ENCODE data around the gene RPS15. TPM values are rescaled to one million over a fixed set of nuclear protein-coding genes. Genes with fewer than 3 reads are reported as not detected.

The RPS15 gene
- total and polyA plus RNA-seq, 2 of the 13 experiments (the other 11 are each of a cell fraction or from before 2014, with no cell fraction given) = 695 to 1,411 TPM

DNA sequence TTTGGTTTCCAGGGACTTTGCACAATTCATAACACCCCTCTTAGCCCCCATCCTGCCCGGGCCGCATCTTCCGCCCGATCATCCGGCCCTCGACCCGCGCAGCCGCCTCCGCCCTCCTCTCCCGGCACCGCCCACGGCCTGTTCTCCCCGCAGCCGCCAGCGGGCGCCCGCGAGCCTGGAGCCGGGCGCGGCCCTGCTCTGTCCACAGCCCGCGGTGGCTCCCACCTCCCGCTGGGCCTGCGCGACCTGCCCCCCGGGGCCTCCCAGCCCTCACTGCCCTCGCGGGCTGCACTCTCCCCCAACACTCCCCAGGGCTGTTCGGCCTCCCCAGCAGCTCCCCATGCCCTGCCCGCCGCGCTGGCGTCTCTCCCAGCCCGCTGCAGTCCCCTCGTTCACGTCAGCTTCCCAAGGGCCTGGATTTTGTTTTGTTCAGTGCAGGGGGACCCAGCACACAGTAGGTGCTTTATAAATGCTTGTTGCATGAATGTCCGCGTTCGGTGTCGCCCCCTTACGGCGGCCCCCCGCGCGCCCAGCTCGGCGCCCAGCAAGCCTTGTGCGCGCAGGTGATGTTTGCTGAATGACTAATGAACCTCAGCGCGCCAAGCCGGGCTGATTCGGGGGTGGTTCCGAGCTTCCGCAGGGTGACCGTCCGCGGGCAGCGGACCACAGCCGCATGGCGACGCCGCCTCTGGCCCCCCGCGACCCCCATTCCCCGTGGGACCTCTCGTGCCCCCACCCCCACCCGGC lies 7.2 kb downstream of the RPS15 start (continued):
- TF ChIP-seq, protein P1, sequence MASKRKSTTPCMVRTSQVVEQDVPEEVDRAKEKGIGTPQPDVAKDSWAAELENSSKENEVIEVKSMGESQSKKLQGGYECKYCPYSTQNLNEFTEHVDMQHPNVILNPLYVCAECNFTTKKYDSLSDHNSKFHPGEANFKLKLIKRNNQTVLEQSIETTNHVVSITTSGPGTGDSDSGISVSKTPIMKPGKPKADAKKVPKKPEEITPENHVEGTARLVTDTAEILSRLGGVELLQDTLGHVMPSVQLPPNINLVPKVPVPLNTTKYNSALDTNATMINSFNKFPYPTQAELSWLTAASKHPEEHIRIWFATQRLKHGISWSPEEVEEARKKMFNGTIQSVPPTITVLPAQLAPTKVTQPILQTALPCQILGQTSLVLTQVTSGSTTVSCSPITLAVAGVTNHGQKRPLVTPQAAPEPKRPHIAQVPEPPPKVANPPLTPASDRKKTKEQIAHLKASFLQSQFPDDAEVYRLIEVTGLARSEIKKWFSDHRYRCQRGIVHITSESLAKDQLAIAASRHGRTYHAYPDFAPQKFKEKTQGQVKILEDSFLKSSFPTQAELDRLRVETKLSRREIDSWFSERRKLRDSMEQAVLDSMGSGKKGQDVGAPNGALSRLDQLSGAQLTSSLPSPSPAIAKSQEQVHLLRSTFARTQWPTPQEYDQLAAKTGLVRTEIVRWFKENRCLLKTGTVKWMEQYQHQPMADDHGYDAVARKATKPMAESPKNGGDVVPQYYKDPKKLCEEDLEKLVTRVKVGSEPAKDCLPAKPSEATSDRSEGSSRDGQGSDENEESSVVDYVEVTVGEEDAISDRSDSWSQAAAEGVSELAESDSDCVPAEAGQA (IDR thresholded peaks at IDR 0.05; ENCODE audit: low read depth) = no peak
- TF ChIP-seq, protein P1 (CRISPR knock-in tag; IDR thresholded peaks at IDR 0.05; ENCODE audit: borderline replicate concordance) = no peak
- TF ChIP-seq, protein P2, sequence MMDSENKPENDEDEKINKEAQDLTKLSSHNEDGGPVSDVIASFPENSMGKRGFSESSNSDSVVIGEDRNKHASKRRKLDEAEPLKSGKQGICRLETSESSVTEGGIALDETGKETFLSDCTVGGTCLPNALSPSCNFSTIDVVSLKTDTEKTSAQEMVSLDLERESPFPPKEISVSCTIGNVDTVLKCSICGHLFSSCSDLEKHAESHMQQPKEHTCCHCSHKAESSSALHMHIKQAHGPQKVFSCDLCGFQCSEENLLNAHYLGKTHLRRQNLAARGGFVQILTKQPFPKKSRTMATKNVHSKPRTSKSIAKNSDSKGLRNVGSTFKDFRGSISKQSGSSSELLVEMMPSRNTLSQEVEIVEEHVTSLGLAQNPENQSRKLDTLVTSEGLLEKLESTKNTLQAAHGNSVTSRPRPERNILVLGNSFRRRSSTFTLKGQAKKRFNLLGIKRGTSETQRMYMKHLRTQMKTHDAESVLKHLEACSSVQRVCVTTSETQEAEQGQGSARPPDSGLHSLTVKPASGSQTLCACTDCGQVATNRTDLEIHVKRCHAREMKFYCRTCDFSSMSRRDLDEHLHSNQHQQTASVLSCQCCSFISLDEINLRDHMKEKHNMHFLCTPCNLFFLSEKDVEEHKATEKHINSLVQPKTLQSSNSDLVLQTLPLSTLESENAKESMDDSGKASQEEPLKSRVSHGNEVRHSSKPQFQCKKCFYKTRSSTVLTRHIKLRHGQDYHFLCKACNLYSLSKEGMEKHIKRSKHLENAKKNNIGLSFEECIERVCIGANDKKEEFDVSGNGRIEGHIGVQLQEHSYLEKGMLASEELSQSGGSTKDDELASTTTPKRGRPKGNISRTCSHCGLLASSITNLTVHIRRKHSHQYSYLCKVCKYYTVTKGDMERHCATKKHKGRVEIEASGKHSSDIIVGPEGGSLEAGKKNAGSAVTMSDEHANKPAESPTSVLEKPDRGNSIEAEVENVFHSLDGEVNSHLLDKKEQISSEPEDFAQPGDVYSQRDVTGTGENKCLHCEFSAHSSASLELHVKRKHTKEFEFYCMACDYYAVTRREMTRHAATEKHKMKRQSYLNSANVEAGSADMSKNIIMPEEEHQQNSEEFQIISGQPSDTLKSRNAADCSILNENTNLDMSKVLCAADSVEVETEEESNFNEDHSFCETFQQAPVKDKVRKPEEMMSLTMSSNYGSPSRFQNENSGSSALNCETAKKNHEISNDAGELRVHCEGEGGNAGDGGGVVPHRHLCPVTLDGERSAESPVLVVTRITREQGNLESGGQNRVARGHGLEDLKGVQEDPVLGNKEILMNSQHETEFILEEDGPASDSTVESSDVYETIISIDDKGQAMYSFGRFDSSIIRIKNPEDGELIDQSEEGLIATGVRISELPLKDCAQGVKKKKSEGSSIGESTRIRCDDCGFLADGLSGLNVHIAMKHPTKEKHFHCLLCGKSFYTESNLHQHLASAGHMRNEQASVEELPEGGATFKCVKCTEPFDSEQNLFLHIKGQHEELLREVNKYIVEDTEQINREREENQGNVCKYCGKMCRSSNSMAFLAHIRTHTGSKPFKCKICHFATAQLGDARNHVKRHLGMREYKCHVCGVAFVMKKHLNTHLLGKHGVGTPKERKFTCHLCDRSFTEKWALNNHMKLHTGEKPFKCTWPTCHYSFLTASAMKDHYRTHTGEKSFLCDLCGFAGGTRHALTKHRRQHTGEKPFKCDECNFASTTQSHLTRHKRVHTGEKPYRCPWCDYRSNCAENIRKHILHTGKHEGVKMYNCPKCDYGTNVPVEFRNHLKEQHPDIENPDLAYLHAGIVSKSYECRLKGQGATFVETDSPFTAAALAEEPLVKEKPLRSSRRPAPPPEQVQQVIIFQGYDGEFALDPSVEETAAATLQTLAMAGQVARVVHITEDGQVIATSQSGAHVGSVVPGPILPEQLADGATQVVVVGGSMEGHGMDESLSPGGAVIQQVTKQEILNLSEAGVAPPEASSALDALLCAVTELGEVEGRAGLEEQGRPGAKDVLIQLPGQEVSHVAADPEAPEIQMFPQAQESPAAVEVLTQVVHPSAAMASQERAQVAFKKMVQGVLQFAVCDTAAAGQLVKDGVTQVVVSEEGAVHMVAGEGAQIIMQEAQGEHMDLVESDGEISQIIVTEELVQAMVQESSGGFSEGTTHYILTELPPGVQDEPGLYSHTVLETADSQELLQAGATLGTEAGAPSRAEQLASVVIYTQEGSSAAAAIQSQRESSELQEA (CRISPR knock-in tag; IDR thresholded peaks at IDR 0.05; ENCODE audit: not compliant biosample characterization) = no peak
- TF ChIP-seq, protein P3, sequence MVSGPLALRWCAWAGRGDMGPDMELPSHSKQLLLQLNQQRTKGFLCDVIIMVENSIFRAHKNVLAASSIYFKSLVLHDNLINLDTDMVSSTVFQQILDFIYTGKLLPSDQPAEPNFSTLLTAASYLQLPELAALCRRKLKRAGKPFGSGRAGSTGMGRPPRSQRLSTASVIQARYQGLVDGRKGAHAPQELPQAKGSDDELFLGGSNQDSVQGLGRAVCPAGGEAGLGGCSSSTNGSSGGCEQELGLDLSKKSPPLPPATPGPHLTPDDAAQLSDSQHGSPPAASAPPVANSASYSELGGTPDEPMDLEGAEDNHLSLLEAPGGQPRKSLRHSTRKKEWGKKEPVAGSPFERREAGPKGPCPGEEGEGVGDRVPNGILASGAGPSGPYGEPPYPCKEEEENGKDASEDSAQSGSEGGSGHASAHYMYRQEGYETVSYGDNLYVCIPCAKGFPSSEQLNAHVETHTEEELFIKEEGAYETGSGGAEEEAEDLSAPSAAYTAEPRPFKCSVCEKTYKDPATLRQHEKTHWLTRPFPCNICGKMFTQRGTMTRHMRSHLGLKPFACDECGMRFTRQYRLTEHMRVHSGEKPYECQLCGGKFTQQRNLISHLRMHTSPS (CRISPR knock-in tag; IDR thresholded peaks at IDR 0.05; ENCODE audit: low read depth) = no peak
- TF ChIP-seq ZFP62 (CRISPR knock-in tag; IDR thresholded peaks at IDR 0.05) (no peak), SP1 (IDR thresholded peaks at IDR 0.05) (no peak), SP1 (CRISPR knock-in tag; IDR thresholded peaks at IDR 0.05) (peak; percentile 47), EEA1 (CRISPR knock-in tag; IDR thresholded peaks at IDR 0.05; ENCODE audit: borderline replicate concordance) (peak; percentile 67; the same call in 1 of the 2 replicates), MXI1 (IDR thresholded peaks at IDR 0.05; ENCODE audit: borderline replicate concordance, low read depth, low read length) (no peak; the same call in 2 of the 3 replicates)
- TF ChIP-seq, protein P4, sequence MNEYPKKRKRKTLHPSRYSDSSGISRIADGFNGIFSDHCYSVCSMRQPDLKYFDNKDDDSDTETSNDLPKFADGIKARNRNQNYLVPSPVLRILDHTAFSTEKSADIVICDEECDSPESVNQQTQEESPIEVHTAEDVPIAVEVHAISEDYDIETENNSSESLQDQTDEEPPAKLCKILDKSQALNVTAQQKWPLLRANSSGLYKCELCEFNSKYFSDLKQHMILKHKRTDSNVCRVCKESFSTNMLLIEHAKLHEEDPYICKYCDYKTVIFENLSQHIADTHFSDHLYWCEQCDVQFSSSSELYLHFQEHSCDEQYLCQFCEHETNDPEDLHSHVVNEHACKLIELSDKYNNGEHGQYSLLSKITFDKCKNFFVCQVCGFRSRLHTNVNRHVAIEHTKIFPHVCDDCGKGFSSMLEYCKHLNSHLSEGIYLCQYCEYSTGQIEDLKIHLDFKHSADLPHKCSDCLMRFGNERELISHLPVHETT (CRISPR knock-in tag; conservative IDR thresholded peaks at IDR 0.05) = no peak
